Measurements from ENCODE around the gene PNP.

GRCh38 chr14:20446889-20447288 lies 22.3 kb upstream of the PNP start:
- TF ChIP-seq POLR2A (IDR thresholded peaks at IDR 0.05; ENCODE audit: low read length) (no peak), GATA1 (IDR thresholded peaks at IDR 0.05; ENCODE audit: low read depth, low read length) (no peak)

All from erythroblast (primary cell).